HepG2 (cell line): ENCODE data around the gene C17orf75. TPM values are rescaled to one million over a fixed set of nuclear protein-coding genes. Genes with fewer than 3 reads are reported as not detected.

Source experiments
- CENPX ChIP-seq: sonication (generic); formaldehyde crosslinking; IDR thresholded peaks from 2 replicates; pipeline ENCODE4 v1.9.0; 2021; ENCODE audit warnings: mild to moderate bottlenecking, missing genetic modification reagents, moderate library complexity
- FOXP1 ChIP-seq, 2 experiments: fragments of 450-650 bp in 1 of 2; IDR thresholded peaks; 2 replicates each; pipeline ENCODE4 v1.6.1; 2017 to 2018; ENCODE audit warnings: antibody characterized with exemption in 1 of 2
- HNRNPH1 ChIP-seq: fragments of 200-400 bp; formaldehyde crosslinking; optimal IDR thresholded peaks from 2 replicates; pipeline ENCODE3; 2017; ENCODE audit warnings: mild to moderate bottlenecking, low read depth, low read length
- MEIS1 ChIP-seq: sonication (generic); formaldehyde crosslinking; IDR thresholded peaks from 2 replicates; pipeline ENCODE4 v1.9.0; 2021; ENCODE audit warnings: mild to moderate bottlenecking, missing genetic modification reagents, moderate library complexity, borderline replicate concordance
- MYNN ChIP-seq: sonication (generic); formaldehyde crosslinking; IDR thresholded peaks from 2 replicates; pipeline ENCODE4 v1.4.0; 2020; ENCODE audit warnings: mild to moderate bottlenecking, low read depth, missing genetic modification reagents
- RARA ChIP-seq: IDR thresholded peaks from 2 replicates; pipeline ENCODE4 v1.6.1; 2016; ENCODE audit warnings: missing genetic modification reagents, missing compliant biosample characterization
- RBAK ChIP-seq: sonication (generic); formaldehyde crosslinking; IDR thresholded peaks from 2 replicates; pipeline ENCODE4 v1.5.1; 2020; ENCODE audit warnings: mild to moderate bottlenecking, missing genetic modification reagents
- RBFOX2 ChIP-seq: fragments of 200-400 bp; formaldehyde crosslinking; IDR thresholded peaks from 2 replicates; pipeline ENCODE4 v1.6.1; 2017; ENCODE audit warnings: low read depth, mild to moderate bottlenecking, low read length
- TBL1XR1 ChIP-seq: fragments of 150-350 bp; IDR thresholded peaks from 2 replicates; pipeline ENCODE4 v1.6.1; 2014; ENCODE audit warnings: borderline replicate concordance, low read length; ENCODE audit not compliant: partially characterized antibody
- TBP ChIP-seq: sonication (generic); formaldehyde crosslinking; IDR thresholded peaks from 2 replicates; pipeline ENCODE4 v1.5.0; 2020; ENCODE audit warnings: missing genetic modification reagents
- ZKSCAN1 ChIP-seq: fragments of 150-350 bp; IDR thresholded peaks from 2 replicates; pipeline ENCODE4 v1.6.1; 2014; ENCODE audit warnings: low read length
- ZNF337 ChIP-seq: sonication (generic); formaldehyde crosslinking; IDR thresholded peaks from 2 replicates; pipeline ENCODE4 v1.5.1; 2020; ENCODE audit warnings: missing genetic modification reagents, low read depth, mild to moderate bottlenecking, borderline replicate concordance
- ZNF460 ChIP-seq: sonication (generic); formaldehyde crosslinking; IDR thresholded peaks from 2 replicates; pipeline ENCODE4 v1.5.1; 2020; ENCODE audit warnings: missing genetic modification reagents, mild to moderate bottlenecking, borderline replicate concordance
- ZNF552 ChIP-seq: sonication (generic); formaldehyde crosslinking; IDR thresholded peaks from 2 replicates; pipeline ENCODE4 v1.9.0; 2022; ENCODE audit warnings: missing genetic modification reagents, mild to moderate bottlenecking, borderline replicate concordance
- ZNF660 ChIP-seq: sonication (generic); formaldehyde crosslinking; IDR thresholded peaks from 2 replicates; pipeline ENCODE4 v1.5.1; 2020; ENCODE audit warnings: mild to moderate bottlenecking, low read depth, missing genetic modification reagents, borderline replicate concordance
- ZNF768 ChIP-seq: sonication (generic); formaldehyde crosslinking; IDR thresholded peaks from 2 replicates; pipeline ENCODE4 v1.4.0; 2020; ENCODE audit warnings: missing genetic modification reagents
- polyA plus RNA-seq, 8 experiments: library from polyadenylated mRNA; depleted of rRNA in 3 of 8; stranded (reverse) in 7 of 8; unstranded in 1 of 8; fragments of >200 nt; fragmentation: Illumina TruSeq in 4 of 8; extraction: Trizol in 4 of 8; gene quantifications; 2 replicates each; pipeline versions ENCODE4 v1.2.1 to v1.2.3, GENCODE V29; 2011 to 2016; ENCODE audit warnings: low read depth in 4 of 8, missing spikeins in 1 of 8, mixed read lengths in 1 of 8; ENCODE audit not compliant: insufficient read depth in 1 of 8
- total RNA-seq, 5 experiments: library from RNA; depleted of rRNA; stranded (reverse); fragments of >200 nt; fragmentation: Illumina TruSeq; extraction: Trizol; gene quantifications; 2 replicates each; pipeline ENCODE4 v1.2.3, GENCODE V29; 2016; ENCODE audit warnings: low read depth in 1 of 5
- TF ChIP-seq, protein P1 (sequence below): sonication (generic); formaldehyde crosslinking; IDR thresholded peaks from 2 replicates; pipeline ENCODE4 v1.4.0; 2020; ENCODE audit warnings: missing genetic modification reagents, borderline replicate concordance
- TF ChIP-seq, protein P2 (sequence below): sonication (generic); formaldehyde crosslinking; IDR thresholded peaks from 2 replicates; pipeline ENCODE4 v1.9.0; 2021; ENCODE audit warnings: missing genetic modification reagents, borderline replicate concordance
- TF ChIP-seq, protein P3 (sequence below): sonication (generic); formaldehyde crosslinking; IDR thresholded peaks from 2 replicates; pipeline ENCODE4 v1.4.0; 2020; ENCODE audit warnings: missing genetic modification reagents

Gene C17orf75
- total and polyA plus RNA-seq, 2 of the 13 experiments (the other 11 are each of a cell fraction or from before 2014, with no cell fraction given): 16.2 to 33.0 TPM

DNA sequence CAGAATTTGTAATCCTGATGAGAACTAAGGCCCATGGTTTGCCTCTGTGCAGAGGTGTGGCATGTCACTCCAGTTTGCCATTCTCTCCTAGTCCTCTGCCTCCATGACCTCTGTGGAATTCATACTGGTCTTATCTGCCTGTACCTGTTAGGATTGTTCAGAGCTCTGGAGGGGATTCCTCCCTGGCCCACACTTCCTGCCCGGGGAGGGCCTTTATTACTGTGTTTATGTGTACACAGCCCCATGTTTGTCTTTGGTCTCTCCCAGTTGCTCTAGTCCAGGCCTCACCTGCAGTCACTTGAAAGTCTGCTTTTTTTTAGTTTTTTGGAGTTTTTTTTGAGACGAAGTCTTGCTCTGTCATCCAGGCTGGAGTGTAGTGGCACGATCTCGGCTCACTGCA, 39.9 kb downstream of the C17orf75 start (continued):
- TF ChIP-seq, protein P1, sequence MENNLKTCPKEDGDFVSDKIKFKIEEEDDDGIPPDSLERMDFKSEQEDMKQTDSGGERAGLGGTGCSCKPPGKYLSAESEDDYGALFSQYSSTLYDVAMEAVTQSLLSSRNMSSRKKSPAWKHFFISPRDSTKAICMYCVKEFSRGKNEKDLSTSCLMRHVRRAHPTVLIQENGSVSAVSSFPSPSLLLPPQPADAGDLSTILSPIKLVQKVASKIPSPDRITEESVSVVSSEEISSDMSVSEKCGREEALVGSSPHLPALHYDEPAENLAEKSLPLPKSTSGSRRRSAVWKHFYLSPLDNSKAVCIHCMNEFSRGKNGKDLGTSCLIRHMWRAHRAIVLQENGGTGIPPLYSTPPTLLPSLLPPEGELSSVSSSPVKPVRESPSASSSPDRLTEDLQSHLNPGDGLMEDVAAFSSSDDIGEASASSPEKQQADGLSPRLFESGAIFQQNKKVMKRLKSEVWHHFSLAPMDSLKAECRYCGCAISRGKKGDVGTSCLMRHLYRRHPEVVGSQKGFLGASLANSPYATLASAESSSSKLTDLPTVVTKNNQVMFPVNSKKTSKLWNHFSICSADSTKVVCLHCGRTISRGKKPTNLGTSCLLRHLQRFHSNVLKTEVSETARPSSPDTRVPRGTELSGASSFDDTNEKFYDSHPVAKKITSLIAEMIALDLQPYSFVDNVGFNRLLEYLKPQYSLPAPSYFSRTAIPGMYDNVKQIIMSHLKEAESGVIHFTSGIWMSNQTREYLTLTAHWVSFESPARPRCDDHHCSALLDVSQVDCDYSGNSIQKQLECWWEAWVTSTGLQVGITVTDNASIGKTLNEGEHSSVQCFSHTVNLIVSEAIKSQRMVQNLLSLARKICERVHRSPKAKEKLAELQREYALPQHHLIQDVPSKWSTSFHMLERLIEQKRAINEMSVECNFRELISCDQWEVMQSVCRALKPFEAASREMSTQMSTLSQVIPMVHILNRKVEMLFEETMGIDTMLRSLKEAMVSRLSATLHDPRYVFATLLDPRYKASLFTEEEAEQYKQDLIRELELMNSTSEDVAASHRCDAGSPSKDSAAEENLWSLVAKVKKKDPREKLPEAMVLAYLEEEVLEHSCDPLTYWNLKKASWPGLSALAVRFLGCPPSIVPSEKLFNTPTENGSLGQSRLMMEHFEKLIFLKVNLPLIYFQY: no peak
- TF ChIP-seq ZKSCAN1 (no peak), CENPX (no peak), RBAK (CRISPR knock-in tag) (no peak), ZNF460 (CRISPR knock-in tag) (no peak), ZNF552 (no peak), TBL1XR1 (no peak), RARA (CRISPR knock-in tag) (peak; percentile 89), ZNF337 (CRISPR knock-in tag) (no peak), ZNF660 (no peak), MYNN (CRISPR knock-in tag) (no peak), RBFOX2 (no peak), ZNF768 (CRISPR knock-in tag) (no peak), FOXP1 (IDR thresholded peaks at IDR 0.05) (no peak), FOXP1 (CRISPR knock-in tag; IDR thresholded peaks at IDR 0.05) (peak; percentile 79), TBP (CRISPR knock-in tag) (no peak), HNRNPH1 (no peak), MEIS1 (CRISPR knock-in tag) (no peak)
- TF ChIP-seq, protein P2, sequence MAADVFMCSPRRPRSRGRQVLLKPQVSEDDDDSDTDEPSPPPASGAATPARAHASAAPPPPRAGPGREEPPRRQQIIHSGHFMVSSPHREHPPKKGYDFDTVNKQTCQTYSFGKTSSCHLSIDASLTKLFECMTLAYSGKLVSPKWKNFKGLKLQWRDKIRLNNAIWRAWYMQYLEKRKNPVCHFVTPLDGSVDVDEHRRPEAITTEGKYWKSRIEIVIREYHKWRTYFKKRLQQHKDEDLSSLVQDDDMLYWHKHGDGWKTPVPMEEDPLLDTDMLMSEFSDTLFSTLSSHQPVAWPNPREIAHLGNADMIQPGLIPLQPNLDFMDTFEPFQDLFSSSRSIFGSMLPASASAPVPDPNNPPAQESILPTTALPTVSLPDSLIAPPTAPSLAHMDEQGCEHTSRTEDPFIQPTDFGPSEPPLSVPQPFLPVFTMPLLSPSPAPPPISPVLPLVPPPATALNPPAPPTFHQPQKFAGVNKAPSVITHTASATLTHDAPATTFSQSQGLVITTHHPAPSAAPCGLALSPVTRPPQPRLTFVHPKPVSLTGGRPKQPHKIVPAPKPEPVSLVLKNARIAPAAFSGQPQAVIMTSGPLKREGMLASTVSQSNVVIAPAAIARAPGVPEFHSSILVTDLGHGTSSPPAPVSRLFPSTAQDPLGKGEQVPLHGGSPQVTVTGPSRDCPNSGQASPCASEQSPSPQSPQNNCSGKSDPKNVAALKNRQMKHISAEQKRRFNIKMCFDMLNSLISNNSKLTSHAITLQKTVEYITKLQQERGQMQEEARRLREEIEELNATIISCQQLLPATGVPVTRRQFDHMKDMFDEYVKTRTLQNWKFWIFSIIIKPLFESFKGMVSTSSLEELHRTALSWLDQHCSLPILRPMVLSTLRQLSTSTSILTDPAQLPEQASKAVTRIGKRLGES: no peak
- TF ChIP-seq, protein P3, sequence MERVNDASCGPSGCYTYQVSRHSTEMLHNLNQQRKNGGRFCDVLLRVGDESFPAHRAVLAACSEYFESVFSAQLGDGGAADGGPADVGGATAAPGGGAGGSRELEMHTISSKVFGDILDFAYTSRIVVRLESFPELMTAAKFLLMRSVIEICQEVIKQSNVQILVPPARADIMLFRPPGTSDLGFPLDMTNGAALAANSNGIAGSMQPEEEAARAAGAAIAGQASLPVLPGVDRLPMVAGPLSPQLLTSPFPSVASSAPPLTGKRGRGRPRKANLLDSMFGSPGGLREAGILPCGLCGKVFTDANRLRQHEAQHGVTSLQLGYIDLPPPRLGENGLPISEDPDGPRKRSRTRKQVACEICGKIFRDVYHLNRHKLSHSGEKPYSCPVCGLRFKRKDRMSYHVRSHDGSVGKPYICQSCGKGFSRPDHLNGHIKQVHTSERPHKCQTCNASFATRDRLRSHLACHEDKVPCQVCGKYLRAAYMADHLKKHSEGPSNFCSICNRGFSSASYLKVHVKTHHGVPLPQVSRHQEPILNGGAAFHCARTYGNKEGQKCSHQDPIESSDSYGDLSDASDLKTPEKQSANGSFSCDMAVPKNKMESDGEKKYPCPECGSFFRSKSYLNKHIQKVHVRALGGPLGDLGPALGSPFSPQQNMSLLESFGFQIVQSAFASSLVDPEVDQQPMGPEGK (CRISPR knock-in tag): peak; percentile 94
